ENCODE measurements around the gene SPINK7. TPM values are rescaled to one million over a fixed set of nuclear protein-coding genes. Genes with fewer than 3 reads are reported as not detected.
"Not testable (repeated sequence)": the region's sequence is repeated elsewhere in the genome, so short reads cannot be mapped to it uniquely, and the experiment has no call there.

Gene SPINK7
- not detected in 2 replicates for total RNA-seq
- long read RNA-seq: 0 reads

DNA sequence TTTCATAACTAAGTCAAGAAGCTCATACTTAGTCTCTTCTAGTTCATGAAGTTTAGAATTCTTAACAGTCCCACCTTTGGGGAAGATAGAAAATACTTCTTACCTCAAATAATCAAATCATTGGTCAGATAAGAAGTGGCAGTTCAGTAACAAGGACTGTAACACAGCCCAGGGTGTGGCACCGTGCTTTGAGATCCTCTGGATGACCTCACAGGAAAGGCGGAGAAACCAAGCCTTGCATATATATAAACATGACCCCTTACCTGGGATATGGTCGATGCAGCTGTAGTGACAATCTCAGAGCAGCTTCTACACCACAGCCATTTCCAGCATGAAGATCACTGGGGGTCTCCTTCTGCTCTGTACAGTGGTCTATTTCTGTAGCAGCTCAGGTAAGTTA is at the start of gene SPINK7:
Gene SPINK7, plus strand, starts transcription at position 271 of the 400 bp plus-strand sequence. Its CDS starts 61 bp downstream, at position 332.
- Mint-ChIP-seq H3K27ac (ENCODE audit: unreplicated experiment) (no peak within 1 kb of the TSS), H3K27me3 (ENCODE audit: low read depth) (peaks cover 5% of the 10 kb centered on the region), H3K36me3 (ENCODE audit: low read depth) (peaks cover 5% of the 10 kb centered on the region), H3K9me3 (peaks cover 15% of the 10 kb centered on the region), H3K4me1 (no peaks in the 10 kb centered on the region), H3K4me3 (no peak within 1 kb of the TSS)
- no peak for DNase-seq (ENCODE audit: low read depth, low spot score)
- TF ChIP-seq, protein P1, sequence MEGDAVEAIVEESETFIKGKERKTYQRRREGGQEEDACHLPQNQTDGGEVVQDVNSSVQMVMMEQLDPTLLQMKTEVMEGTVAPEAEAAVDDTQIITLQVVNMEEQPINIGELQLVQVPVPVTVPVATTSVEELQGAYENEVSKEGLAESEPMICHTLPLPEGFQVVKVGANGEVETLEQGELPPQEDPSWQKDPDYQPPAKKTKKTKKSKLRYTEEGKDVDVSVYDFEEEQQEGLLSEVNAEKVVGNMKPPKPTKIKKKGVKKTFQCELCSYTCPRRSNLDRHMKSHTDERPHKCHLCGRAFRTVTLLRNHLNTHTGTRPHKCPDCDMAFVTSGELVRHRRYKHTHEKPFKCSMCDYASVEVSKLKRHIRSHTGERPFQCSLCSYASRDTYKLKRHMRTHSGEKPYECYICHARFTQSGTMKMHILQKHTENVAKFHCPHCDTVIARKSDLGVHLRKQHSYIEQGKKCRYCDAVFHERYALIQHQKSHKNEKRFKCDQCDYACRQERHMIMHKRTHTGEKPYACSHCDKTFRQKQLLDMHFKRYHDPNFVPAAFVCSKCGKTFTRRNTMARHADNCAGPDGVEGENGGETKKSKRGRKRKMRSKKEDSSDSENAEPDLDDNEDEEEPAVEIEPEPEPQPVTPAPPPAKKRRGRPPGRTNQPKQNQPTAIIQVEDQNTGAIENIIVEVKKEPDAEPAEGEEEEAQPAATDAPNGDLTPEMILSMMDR (conservative IDR thresholded peaks at IDR 0.05): no peak

- no peak overlapping the region for H3K4me3 Mint-ChIP-seq
- DNase-seq (ENCODE audit: low read depth, low spot score): no peak
- TF ChIP-seq, protein P1 (conservative IDR thresholded peaks at IDR 0.05): no peak
Measured at GRCh38 chr5:148267962-148268361, 44.3 kb upstream of the SPINK7 start.

DNA sequence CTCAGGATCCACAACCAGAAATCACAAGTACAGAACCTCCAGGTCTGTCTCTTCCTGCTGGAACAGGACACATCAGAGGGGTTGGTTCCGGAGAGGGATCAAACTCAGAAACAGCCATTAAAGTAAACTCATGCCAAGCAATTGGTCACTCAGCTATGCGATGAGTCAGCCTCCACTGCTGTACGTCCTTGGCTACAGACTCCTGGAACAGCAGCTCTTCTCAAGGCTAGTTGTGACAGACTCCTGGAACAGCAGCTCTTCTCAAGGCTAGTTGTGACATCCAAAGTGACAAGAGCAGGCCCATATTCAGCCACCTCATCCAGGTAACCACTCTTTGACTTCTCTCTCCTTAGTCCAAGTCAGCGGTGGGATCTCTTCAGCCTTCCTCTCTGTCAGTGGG is 43.7 kb upstream of the SPINK7 start, which contains the start of gene SPINK13:
Gene SPINK13, plus strand, starts transcription at position 229 of the 400 bp plus-strand sequence. CDS start 1,279 bp downstream, outside the sequence.
- Mint-ChIP-seq H3K4me3 (no peak within 1 kb of the TSS), H3K4me1 (no peaks in the 10 kb centered on the region), H3K27me3 (ENCODE audit: low read depth) (no peaks in the 10 kb centered on the region), H3K9me3 (peaks cover 3% of the 10 kb centered on the region), H3K36me3 (ENCODE audit: low read depth) (no peaks in the 10 kb centered on the region), H3K27ac (ENCODE audit: unreplicated experiment) (no peak within 1 kb of the TSS)
- no peak for DNase-seq (ENCODE audit: low read depth, low spot score)
- TF ChIP-seq, protein P1 (conservative IDR thresholded peaks at IDR 0.05): no peak

More at GRCh38 chr5:148267962-148268361, 44.3 kb upstream of the SPINK7 start:
- H3K4me1 Mint-ChIP-seq: no peaks in the 10 kb centered on the region
- no peaks in the 10 kb centered on the region for H3K27me3 Mint-ChIP-seq (ENCODE audit: low read depth)
- H3K27ac Mint-ChIP-seq (ENCODE audit: unreplicated experiment): no peak overlapping the region
- H3K36me3 Mint-ChIP-seq (ENCODE audit: low read depth): no peaks in the 10 kb centered on the region
- H3K9me3 Mint-ChIP-seq: peaks cover 3% of the 10 kb centered on the region

DNA sequence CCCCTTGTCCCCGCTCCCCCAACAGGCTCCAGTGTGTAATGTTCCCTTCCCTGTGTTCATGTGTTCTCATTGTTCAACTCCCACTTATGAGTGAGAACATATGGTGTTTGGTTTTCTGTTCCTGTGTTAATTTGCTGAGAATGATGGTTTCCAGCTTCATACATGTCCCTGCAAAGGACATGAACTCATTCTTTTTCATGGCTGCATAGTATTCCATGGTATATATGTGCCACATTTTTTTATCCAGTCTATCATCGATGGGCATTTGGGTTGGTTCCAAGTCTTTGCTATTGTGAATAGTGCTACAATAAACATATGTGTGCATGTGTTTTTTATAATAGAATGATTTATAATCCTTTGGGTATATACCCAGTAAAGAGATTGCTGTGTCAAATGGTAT is 37.1 kb upstream of the SPINK7 start:
- not testable (repeated sequence) for H3K4me1 Mint-ChIP-seq; H3K27ac Mint-ChIP-seq (ENCODE audit: unreplicated experiment); H3K27me3 Mint-ChIP-seq (ENCODE audit: low read depth); H3K36me3 Mint-ChIP-seq (ENCODE audit: low read depth); DNase-seq (ENCODE audit: low read depth, low spot score); H3K4me3 Mint-ChIP-seq
- peaks cover 12% of the 10 kb centered on the region for H3K9me3 Mint-ChIP-seq

DNA sequence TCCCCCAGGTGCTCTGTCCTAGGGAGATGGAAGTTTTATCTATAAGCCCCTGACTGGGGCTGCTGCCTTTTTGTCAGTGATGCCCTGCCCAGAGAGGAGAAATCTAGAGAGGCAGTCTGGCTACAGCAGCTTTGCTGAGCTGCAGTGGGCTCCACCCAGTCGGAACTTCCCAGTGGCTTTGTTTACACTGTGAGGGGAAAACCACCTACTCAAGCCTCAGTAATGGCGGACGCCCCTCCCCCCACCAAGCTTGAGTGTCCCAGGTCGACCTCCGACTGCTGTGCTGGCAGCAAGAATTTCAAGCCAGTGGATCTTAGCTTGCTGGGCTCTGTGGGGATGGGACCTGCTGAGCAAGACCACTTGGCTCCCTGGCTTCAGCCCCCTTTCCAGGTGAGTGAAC is 31.3 kb upstream of the SPINK7 start:
- not testable (repeated sequence) for H3K9me3 Mint-ChIP-seq; H3K36me3 Mint-ChIP-seq (ENCODE audit: low read depth); H3K4me1 Mint-ChIP-seq; H3K27ac Mint-ChIP-seq (ENCODE audit: unreplicated experiment); H3K27me3 Mint-ChIP-seq (ENCODE audit: low read depth); DNase-seq (ENCODE audit: low read depth, low spot score); H3K4me3 Mint-ChIP-seq

DNA sequence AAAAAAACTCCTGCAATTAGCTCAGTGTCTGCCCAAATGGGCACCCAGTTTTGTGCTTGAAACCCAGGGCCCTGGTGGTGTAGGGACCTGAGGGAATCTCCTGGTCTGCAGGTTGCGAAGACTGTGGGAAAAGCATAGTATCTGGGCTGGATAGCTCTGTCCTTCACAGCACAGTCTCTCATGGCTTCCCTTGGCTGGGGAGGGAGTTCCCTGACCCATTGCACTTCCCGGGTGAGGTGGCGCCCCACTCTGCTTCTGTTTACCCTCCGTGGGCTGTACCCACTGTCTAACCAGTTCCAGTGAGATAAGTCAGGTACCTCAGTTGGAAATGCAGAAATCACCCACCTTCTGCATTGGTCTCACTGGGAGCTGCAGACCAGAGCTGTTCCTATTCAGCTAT is 30.9 kb upstream of the SPINK7 start:
- H3K9me3 Mint-ChIP-seq; DNase-seq (ENCODE audit: low read depth, low spot score); H3K4me3 Mint-ChIP-seq; H3K27me3 Mint-ChIP-seq (ENCODE audit: low read depth); H3K4me1 Mint-ChIP-seq; H3K36me3 Mint-ChIP-seq (ENCODE audit: low read depth); H3K27ac Mint-ChIP-seq (ENCODE audit: unreplicated experiment): not testable (repeated sequence)

DNA sequence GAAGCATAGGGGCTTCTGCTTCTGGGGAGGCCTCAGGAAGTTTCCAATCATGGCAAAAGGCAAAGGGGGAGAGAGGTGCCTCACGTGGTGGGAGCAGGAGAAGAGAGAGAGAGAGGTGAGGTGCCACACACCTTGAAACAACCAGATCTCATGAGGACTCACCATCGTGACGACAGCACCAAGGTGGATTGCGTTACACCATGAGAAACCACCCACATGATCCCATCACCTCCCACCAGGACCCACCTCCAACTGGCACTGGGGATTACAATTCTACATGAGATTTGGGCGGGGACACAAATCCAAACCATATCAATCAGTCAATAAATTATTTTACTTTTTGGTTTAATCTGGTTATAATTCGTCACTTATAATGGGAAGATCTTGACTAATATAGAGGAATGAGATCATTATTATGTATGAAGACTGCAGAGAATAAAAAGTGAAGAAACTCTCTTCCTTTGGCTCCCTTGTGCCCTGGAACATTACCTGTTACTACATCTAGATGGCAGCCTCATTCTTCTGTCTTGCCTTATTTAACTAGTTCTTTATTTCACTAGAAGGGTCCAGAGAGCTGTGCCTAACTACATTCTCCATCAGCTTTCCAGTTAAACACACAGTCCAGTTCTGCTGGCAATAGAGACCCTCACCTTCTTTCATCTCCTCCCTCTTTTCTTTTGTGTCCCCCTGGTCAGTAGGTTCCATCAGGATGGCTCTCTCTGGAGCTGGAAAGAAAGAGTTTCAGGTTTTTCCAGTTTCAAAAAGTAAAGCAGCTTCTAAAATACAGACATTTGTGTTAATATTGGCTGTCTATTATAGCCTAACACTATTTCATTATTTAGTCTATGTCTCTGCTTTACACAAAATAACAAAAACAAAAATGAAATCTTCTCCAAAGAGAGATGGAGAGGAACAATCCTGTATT is 21.7 kb upstream of the SPINK7 start:
- no peaks in the 10 kb centered on the region for H3K4me1 Mint-ChIP-seq
- no peak overlapping the region for H3K27ac Mint-ChIP-seq (ENCODE audit: unreplicated experiment)
- TF ChIP-seq, protein P1 (conservative IDR thresholded peaks at IDR 0.05): peak; percentile 65
- H3K9me3 Mint-ChIP-seq: no peaks in the 10 kb centered on the region
- no peak for DNase-seq (ENCODE audit: low read depth, low spot score)
- no peaks in the 10 kb centered on the region for H3K36me3 Mint-ChIP-seq (ENCODE audit: low read depth)
- H3K27me3 Mint-ChIP-seq (ENCODE audit: low read depth): peaks cover 2% of the 10 kb centered on the region
- no peak overlapping the region for H3K4me3 Mint-ChIP-seq
